22Rv1 (cell line): ENCODE data around the gene ADAMTS17.

ENCODE experiments used
- H3K27ac ChIP-seq: fragments of 450-650 bp; 2 replicates; pipeline ENCODE4 v1.5.1; 2017
- ZFX ChIP-seq: fragments of 450-650 bp; IDR thresholded peaks from 2 replicates; pipeline ENCODE4 v1.6.1; 2017; ENCODE audit warnings: antibody characterized with exemption, borderline replicate concordance
- TF ChIP-seq, protein P1 (sequence below): fragments of 450-650 bp; IDR thresholded peaks from 2 replicates; pipeline ENCODE4 v1.5.1; 2017; ENCODE audit warnings: mild to moderate bottlenecking

The ADAMTS17 gene

DNA sequence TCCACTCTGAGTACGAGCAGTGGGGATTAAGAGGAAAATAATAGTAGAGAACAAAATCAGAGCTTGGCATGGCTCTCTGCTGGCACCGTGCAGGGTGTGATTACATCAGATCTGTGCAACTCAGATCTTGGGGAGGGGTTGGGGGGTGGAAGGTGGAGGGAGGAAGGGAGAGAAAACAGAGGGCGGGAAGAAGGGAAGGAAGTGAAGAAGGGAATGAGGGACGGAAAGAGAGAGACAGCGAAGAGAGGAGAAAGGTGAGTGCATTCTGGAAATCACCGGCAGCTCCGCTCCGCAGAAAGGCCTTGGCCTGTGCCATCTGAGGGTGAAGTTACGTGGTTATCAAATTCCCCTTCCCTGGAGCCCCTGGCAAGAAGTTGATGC lies 31.0 kb upstream of the ADAMTS17 start:
- TF ChIP-seq, protein P1, sequence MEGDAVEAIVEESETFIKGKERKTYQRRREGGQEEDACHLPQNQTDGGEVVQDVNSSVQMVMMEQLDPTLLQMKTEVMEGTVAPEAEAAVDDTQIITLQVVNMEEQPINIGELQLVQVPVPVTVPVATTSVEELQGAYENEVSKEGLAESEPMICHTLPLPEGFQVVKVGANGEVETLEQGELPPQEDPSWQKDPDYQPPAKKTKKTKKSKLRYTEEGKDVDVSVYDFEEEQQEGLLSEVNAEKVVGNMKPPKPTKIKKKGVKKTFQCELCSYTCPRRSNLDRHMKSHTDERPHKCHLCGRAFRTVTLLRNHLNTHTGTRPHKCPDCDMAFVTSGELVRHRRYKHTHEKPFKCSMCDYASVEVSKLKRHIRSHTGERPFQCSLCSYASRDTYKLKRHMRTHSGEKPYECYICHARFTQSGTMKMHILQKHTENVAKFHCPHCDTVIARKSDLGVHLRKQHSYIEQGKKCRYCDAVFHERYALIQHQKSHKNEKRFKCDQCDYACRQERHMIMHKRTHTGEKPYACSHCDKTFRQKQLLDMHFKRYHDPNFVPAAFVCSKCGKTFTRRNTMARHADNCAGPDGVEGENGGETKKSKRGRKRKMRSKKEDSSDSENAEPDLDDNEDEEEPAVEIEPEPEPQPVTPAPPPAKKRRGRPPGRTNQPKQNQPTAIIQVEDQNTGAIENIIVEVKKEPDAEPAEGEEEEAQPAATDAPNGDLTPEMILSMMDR: no peak
- TF ChIP-seq ZFX: no peak
- no peak overlapping the region for H3K27ac ChIP-seq

DNA sequence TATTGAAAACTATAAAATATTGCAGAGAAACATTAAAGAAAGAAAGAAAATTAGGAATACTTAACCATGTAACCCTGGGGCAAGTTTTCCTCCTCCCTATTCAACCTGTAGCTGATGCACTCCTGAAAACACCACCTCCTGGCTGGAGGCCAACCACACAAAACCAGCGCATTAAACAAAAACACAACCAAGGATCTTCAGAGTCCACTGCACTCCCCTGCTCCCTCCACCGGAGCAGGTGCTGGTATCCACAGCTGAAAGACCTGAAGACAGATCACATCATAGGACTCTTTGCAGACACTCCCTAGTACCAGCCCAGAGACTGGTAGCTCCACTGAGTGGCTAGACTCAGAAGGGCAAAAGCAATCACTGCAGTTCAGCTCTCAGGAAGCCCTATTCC lies 13.6 kb upstream of the ADAMTS17 start:
- no peak overlapping the region for H3K27ac ChIP-seq

DNA sequence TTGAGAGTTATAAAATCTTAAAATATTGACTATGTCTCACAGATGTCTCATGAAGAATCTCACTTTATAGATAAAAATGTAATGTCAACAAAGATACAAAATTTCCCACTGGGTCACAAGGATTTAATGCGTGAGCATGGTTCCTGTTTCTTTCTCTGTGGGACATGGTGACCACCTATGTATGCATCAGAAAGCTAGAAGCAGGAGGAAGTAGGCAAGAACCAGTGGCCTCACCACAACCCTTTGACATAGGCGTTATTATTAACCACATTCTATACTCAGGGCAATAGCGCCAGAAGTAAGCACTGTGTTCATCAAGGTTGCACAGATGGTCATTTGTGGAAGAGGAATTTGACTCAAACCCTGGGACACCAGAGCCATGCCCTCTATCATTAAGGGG lies 11.7 kb upstream of the ADAMTS17 start:
- no peak overlapping the region for H3K27ac ChIP-seq
- TF ChIP-seq, protein P1: no peak
- TF ChIP-seq ZFX: no peak

More for the DNA sequence above, 13.6 kb upstream of the ADAMTS17 start:
- TF ChIP-seq, protein P1: no peak
- no peak for TF ChIP-seq ZFX

DNA sequence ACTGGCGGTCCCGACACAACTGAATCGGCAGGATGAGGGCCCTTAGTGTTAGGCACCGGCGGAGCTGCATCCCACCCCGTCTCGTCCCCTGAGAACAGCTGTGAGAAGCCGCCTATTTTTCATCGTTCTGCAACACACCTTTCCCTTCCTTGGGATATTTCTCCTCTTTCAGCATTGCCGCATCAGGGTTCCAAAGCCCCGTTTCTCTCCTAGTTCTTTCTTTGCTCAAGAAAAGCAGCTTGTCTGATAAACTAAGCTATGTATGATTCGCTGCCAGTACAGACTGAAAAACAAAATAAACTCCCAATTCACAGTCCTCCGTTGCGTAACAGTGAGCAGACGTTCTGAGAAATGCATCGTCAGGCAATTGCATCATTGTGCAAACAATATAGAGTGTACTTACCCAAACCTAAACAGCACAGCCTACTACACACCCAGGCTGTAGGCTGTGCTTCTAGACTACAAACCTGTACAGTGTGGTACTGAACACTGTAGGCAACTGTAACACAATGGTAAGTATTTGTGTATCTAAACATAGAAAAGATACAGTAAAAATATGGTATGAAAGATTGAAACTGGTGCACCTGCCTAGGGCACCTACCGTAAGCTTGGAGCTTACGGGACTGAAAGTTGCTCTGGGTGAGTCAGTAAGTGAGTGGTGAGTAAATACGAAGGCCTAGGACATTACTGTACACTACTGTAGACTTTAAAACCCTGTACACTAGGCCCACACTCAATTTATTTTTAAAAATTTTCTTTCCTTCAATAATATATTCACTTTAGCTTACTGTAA lies 8.9 kb upstream of the ADAMTS17 start:
- TF ChIP-seq, protein P1: peak; percentile 4
- TF ChIP-seq ZFX: no peak
- no peak overlapping the region for H3K27ac ChIP-seq

DNA sequence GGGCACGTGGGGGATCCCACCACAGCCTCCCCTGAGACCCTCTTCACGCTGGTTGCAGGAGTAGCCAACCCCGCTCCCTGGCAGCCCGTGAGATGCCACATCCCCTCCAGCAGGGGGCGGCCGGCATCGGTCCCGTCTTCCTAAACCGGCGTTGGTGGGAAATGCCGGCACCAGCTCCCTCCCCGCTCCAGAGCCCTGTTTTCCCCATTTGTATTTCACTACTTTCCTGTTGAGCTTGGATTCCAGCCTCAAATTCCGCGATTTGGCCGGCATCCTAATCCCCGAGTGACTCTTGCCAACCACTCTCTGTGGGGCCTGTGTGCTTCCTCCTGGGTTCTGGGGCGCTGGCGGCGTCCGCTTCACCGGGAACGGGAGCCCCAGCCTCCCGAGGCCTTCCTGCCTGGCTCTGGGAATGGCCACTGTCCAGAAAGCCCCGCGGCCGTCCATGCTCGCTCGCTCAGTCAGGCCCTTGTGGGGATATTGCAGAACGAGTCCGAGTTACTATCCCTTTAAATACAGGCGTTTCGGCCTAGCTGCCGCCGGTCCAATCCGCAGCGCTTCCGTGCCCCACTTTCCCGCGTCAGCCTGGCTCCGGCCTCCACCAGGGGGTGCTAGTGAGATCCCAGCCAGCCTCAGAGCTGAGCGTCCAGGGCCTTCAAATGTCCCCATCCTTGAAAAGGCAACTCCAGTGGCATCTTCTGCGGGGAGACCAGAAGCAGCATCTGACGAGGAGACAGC lies 8.1 kb upstream of the ADAMTS17 start:
- H3K27ac ChIP-seq: no peak overlapping the region
- TF ChIP-seq ZFX: no peak
- TF ChIP-seq, protein P1: peak; percentile 93

DNA sequence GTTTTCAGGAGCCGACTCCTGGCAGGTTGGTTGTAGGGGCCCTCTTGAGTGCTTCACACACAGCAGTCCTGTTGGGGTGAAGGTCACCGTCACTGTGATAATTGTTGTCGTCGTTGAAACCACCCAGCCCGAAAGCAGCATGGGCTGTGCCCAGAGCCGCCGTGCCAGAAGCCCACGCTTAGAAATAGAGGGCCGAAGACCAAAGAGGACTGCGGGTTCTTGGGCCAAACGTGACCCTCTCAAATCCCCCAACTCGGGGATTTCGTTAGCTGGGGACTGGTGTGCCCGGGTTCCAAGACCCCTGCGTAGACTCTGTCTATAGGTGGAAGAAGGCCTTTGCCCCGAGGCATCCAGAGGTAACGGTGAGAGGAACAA lies 7.5 kb upstream of the ADAMTS17 start:
- TF ChIP-seq, protein P1: no peak
- no peak for TF ChIP-seq ZFX

DNA sequence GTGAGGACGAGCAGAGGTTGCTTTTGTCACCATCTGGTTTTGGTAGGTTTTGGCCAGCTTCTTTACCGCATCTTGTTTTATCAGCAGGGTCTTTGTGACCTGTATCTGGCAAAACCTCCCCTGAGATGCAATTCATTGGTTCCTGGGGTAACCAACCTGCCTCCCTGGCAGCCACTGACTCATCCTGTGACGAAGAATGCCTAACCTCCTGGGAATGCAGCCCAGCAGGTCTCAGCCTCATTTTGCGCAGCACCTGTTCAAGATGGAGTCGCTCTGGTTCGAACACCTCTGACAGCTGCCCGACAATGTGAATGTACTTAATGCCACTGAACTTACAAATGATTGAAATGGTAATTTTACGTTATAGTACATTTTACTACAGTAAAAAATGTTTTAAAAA lies 6.8 kb upstream of the ADAMTS17 start:
- no peak overlapping the region for H3K27ac ChIP-seq
- TF ChIP-seq ZFX: no peak
- TF ChIP-seq, protein P1: no peak

More for the DNA sequence above, 7.5 kb upstream of the ADAMTS17 start:
- no peak overlapping the region for H3K27ac ChIP-seq
